Mesenchymal stem cell (in vitro differentiated cells and primary cell): ENCODE results near the gene TIAM2.
A peak's percentile ranks its signal among the peaks of the same experiment; 100 is the strongest.

Source experiments
- DNase-seq: peaks from one replicate; pipeline ENCODE4 v3.0.0-alpha.2; 2013
- H2AFZ ChIP-seq: one replicate; pipeline ENCODE4 v1.6.1; 2013; ENCODE audit warnings: low read depth, mild to moderate bottlenecking, control low read depth, inconsistent platforms, low read length, moderate library complexity
- H2AK5ac ChIP-seq: 2 replicates; pipeline ENCODE4 v1.6.1; 2013; ENCODE audit warnings: low read length, moderate library complexity, mild to moderate bottlenecking, inconsistent platforms; ENCODE audit not compliant: severe bottlenecking
- H2BK120ac ChIP-seq: one replicate; pipeline ENCODE4 v1.6.1; 2013; ENCODE audit warnings: low read depth, mild to moderate bottlenecking, inconsistent platforms, low read length, moderate library complexity
- H2BK12ac ChIP-seq, 2 experiments: one replicate each; pipeline ENCODE4 v1.6.1; 2013; ENCODE audit warnings: inconsistent platforms in 2 of 2, low read length in 2 of 2, mild to moderate bottlenecking in 2 of 2, moderate library complexity in 2 of 2, control low read depth in 1 of 2
- H2BK15ac ChIP-seq: one replicate; pipeline ENCODE4 v1.6.1; 2013; ENCODE audit warnings: mild to moderate bottlenecking, low read depth, inconsistent platforms; ENCODE audit not compliant: poor library complexity, severe bottlenecking
- H2BK5ac ChIP-seq: 2 replicates; pipeline ENCODE4 v1.6.1; 2013; ENCODE audit warnings: low read depth, mild to moderate bottlenecking, low read length, control low read depth, inconsistent platforms; ENCODE audit not compliant: poor library complexity, severe bottlenecking
- H3K14ac ChIP-seq, 2 experiments: one replicate each; pipeline ENCODE4 v1.6.1; 2013; ENCODE audit warnings: inconsistent platforms in 2 of 2, low read length in 2 of 2, control low read depth in 1 of 2, mild to moderate bottlenecking in 1 of 2, moderate library complexity in 1 of 2
- H3K18ac ChIP-seq, 2 experiments: one replicate each; pipeline ENCODE4 v1.6.1; 2013; ENCODE audit warnings: inconsistent platforms in 2 of 2, low read length in 2 of 2, control low read depth in 1 of 2, low read depth in 1 of 2, mild to moderate bottlenecking in 1 of 2
- H3K23ac ChIP-seq, 2 experiments: one replicate each; pipeline ENCODE4 v1.6.1; 2013; ENCODE audit warnings: inconsistent platforms in 2 of 2, low read length in 2 of 2, mild to moderate bottlenecking in 2 of 2, moderate library complexity in 2 of 2, control low read depth in 1 of 2
- H3K27ac ChIP-seq: 2 replicates; pipeline ENCODE4 v1.5.1; 2013; ENCODE audit warnings: mild to moderate bottlenecking, moderate library complexity, low read length, control low read depth, inconsistent platforms; ENCODE audit not compliant: poor library complexity, severe bottlenecking
- H3K27me3 ChIP-seq, 2 experiments: 2 replicates each; pipeline versions ENCODE4 v1.6.1 to v1.7.0; 2013; ENCODE audit warnings: low read length in 2 of 2, mild to moderate bottlenecking in 2 of 2, moderate library complexity in 2 of 2, control low read depth in 1 of 2, inconsistent platforms in 1 of 2; ENCODE audit not compliant: control insufficient read depth in 1 of 2, insufficient read depth in 1 of 2
- H3K36me3 ChIP-seq, 2 experiments: 2 replicates each; pipeline versions ENCODE4 v1.6.1 to v1.7.0; 2013; ENCODE audit warnings: low read length in 2 of 2, control low read depth in 1 of 2, inconsistent platforms in 1 of 2, low read depth in 1 of 2, mild to moderate bottlenecking in 1 of 2; ENCODE audit not compliant: insufficient read depth in 2 of 2, control insufficient read depth in 1 of 2
- H3K4ac ChIP-seq, 2 experiments: one replicate each; pipeline ENCODE4 v1.6.1; 2013; ENCODE audit warnings: inconsistent platforms in 2 of 2, low read length in 2 of 2, mild to moderate bottlenecking in 2 of 2, moderate library complexity in 2 of 2, control low read depth in 1 of 2, low read depth in 1 of 2
- H3K4me1 ChIP-seq: 2 replicates; pipeline ENCODE4 v1.6.1; 2013; ENCODE audit warnings: low read depth, low read length, control low read depth; ENCODE audit not compliant: control insufficient read depth, insufficient read depth
- H3K4me2 ChIP-seq: 2 replicates; pipeline ENCODE4 v1.6.1; 2013; ENCODE audit warnings: low read length, mild to moderate bottlenecking, inconsistent platforms; ENCODE audit not compliant: poor library complexity, severe bottlenecking
- H3K4me3 ChIP-seq, 2 experiments: 2 replicates each; pipeline versions ENCODE4 v1.5.1 to v1.7.0; 2013; ENCODE audit warnings: low read length in 2 of 2, mild to moderate bottlenecking in 2 of 2, control low read depth in 1 of 2, low read depth in 1 of 2; ENCODE audit not compliant: insufficient read depth in 1 of 2
- H3K79me1 ChIP-seq: replicated peaks from 2 replicates; pipeline ENCODE4 v1.6.1; 2013; ENCODE audit warnings: mild to moderate bottlenecking, control low read depth, low read length, inconsistent platforms; ENCODE audit not compliant: poor library complexity, severe bottlenecking
- H3K9ac ChIP-seq: 2 replicates; pipeline ENCODE4 v1.7.0; 2013; ENCODE audit warnings: mild to moderate bottlenecking, low read length, moderate library complexity
- H3K9me3 ChIP-seq: 2 replicates; pipeline ENCODE4 v1.7.0; 2013; ENCODE audit warnings: mild to moderate bottlenecking, low read length; ENCODE audit not compliant: control insufficient read depth
- H4K8ac ChIP-seq: one replicate; pipeline ENCODE4 v1.6.1; 2013; ENCODE audit warnings: inconsistent platforms, mild to moderate bottlenecking, low read length, moderate library complexity
- H4K91ac ChIP-seq: one replicate; pipeline ENCODE4 v1.6.1; 2013; ENCODE audit warnings: mild to moderate bottlenecking, low read length, inconsistent platforms
- WGBS: methylation state at CpG from one replicate; pipeline ENCODE4 v1.1.7; 2013; ENCODE audit warnings: mixed read lengths; 5-methylcytosine and 5-hydroxymethylcytosine counted together

TIAM2 gene

GRCh38 chr6:155187994-155188706 is 193.0 kb downstream of the TIAM2 start:
- H3K18ac ChIP-seq, result peak overlapping the region; percentile 93
- H3K9me3 ChIP-seq, result no peaks in the 10 kb centered on the region
- H2BK15ac ChIP-seq, result no peak overlapping the region
- H3K27me3 ChIP-seq, result no peaks in the 10 kb centered on the region
- no peak overlapping the region for H3K4me3 ChIP-seq
- WGBS, result 91% methylated on average over 13 of the region's 13 CpGs
- peak overlapping the region in 1 of 2 experiments; percentile 37 for H3K14ac ChIP-seq
- H3K27ac ChIP-seq, result no peak overlapping the region
- peak overlapping the region; percentile 89 for H4K8ac ChIP-seq
- peak overlapping the region; percentile 69 to 79 for H3K4ac ChIP-seq
- H2AFZ ChIP-seq, result no peak overlapping the region
- H2BK120ac ChIP-seq, result peak overlapping the region; percentile 54
- H3K23ac ChIP-seq, result no peak overlapping the region
- H2BK12ac ChIP-seq, result peak overlapping the region; percentile 99
- no peak for DNase-seq
- no peaks in the 10 kb centered on the region for H3K79me1 ChIP-seq
- H3K36me3 ChIP-seq, result no peaks in the 10 kb centered on the region
- peak overlapping the region; percentile 82 for H3K9ac ChIP-seq
- H2BK5ac ChIP-seq, result no peak overlapping the region
- H3K4me1 ChIP-seq, result peaks cover 8% of the 10 kb centered on the region
- H4K91ac ChIP-seq, result peak overlapping the region; percentile 92
- H2AK5ac ChIP-seq, result no peak overlapping the region
- no peak overlapping the region for H3K4me2 ChIP-seq

- peak overlapping the region in 1 of 2 experiments; percentile 51 for H3K4me3 ChIP-seq
- H2BK12ac ChIP-seq, result no peak overlapping the region
- H3K9me3 ChIP-seq, result no peaks in the 10 kb centered on the region
- H3K4me1 ChIP-seq, result peaks cover 8% of the 10 kb centered on the region
- no peaks in the 10 kb centered on the region for H3K79me1 ChIP-seq
- H2AK5ac ChIP-seq, result no peak overlapping the region
- H3K4me2 ChIP-seq, result no peak overlapping the region
- no peak overlapping the region for H3K4ac ChIP-seq
- H2BK5ac ChIP-seq, result no peak overlapping the region
- H3K14ac ChIP-seq, result no peak overlapping the region
- WGBS, result 2% methylated on average over 6 of the region's 9 CpGs
- H4K8ac ChIP-seq, result no peak overlapping the region
- H2BK120ac ChIP-seq, result no peak overlapping the region
- H3K9ac ChIP-seq, result peak overlapping the region; percentile 82
- no peak overlapping the region for H3K23ac ChIP-seq
- peak overlapping the region in 1 of 2 experiments; percentile 39 for H3K18ac ChIP-seq
- H2BK15ac ChIP-seq, result no peak overlapping the region
- H3K36me3 ChIP-seq, result no peaks in the 10 kb centered on the region
- no peak overlapping the region for H2AFZ ChIP-seq
- DNase-seq, result peak; percentile 97
- H4K91ac ChIP-seq, result no peak overlapping the region
- no peak overlapping the region for H3K27ac ChIP-seq
- no peaks in the 10 kb centered on the region for H3K27me3 ChIP-seq
Observed at GRCh38 chr6:155188707-155189496, 193.8 kb downstream of the TIAM2 start.

GRCh38 chr6:155190677-155191076 is 195.6 kb downstream of the TIAM2 start:
- H2AK5ac ChIP-seq, result no peak overlapping the region
- peaks cover 5% of the 10 kb centered on the region for H3K4me1 ChIP-seq
- no peak overlapping the region for H2AFZ ChIP-seq
- H4K8ac ChIP-seq, result no peak overlapping the region
- DNase-seq, result no peak
- no peaks in the 10 kb centered on the region for H3K9me3 ChIP-seq
- H2BK5ac ChIP-seq, result no peak overlapping the region
- peak overlapping the region in 1 of 2 experiments; percentile 84 for H3K18ac ChIP-seq
- H3K36me3 ChIP-seq, result no peaks in the 10 kb centered on the region
- no peaks in the 10 kb centered on the region for H3K27me3 ChIP-seq
- H3K79me1 ChIP-seq, result no peaks in the 10 kb centered on the region
- no peak overlapping the region for H3K23ac ChIP-seq
- no peak overlapping the region for H3K4me2 ChIP-seq
- no peak overlapping the region for H3K27ac ChIP-seq
- H4K91ac ChIP-seq, result no peak overlapping the region
- H2BK15ac ChIP-seq, result no peak overlapping the region
- H3K14ac ChIP-seq, result no peak overlapping the region
- 88% methylated on average over 4 of the region's 4 CpGs for WGBS
- H2BK120ac ChIP-seq, result no peak overlapping the region
- no peak overlapping the region for H3K4me3 ChIP-seq
- H2BK12ac ChIP-seq, result peak overlapping the region in 1 of 2 experiments; percentile 94
- no peak overlapping the region for H3K4ac ChIP-seq
- no peak overlapping the region for H3K9ac ChIP-seq

DNA sequence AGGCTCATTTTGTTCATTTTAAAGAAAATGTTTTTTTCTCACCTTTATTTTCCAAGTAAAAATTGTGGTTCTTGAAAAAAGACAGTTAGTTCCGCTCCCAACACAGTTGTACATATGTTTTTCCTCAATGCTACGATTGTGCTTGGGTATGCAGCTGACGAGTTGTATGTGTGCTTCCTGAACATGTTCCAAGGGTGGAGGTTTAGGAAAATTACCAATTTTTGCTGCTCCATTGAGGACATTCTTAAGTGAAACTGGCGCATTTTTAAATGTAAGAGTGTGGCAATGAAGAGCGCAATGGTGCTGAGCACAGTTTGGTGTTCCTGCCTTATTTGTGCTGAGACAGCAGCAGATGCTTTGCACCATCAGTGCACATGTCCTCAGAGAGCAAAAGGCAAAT is 198.4 kb downstream of the TIAM2 start:
- DNase-seq, result no peak
- no peak overlapping the region for H3K4ac ChIP-seq
- no peak overlapping the region for H2AK5ac ChIP-seq
- no peak overlapping the region for H4K91ac ChIP-seq
- no peaks in the 10 kb centered on the region for H3K79me1 ChIP-seq
- H2AFZ ChIP-seq, result no peak overlapping the region
- no peaks in the 10 kb centered on the region for H3K27me3 ChIP-seq
- no peak overlapping the region for H3K4me3 ChIP-seq
- no peak overlapping the region for H3K18ac ChIP-seq
- no peak overlapping the region for H2BK15ac ChIP-seq
- no peak overlapping the region for H4K8ac ChIP-seq
- no peaks in the 10 kb centered on the region for H3K9me3 ChIP-seq
- H3K9ac ChIP-seq, result no peak overlapping the region
- H3K4me2 ChIP-seq, result no peak overlapping the region
- H3K4me1 ChIP-seq, result no peaks in the 10 kb centered on the region
- 99% methylated on average over 5 of the region's 5 CpGs for WGBS
- H3K23ac ChIP-seq, result no peak overlapping the region
- no peak overlapping the region for H2BK5ac ChIP-seq
- no peak overlapping the region for H2BK12ac ChIP-seq
- no peaks in the 10 kb centered on the region for H3K36me3 ChIP-seq
- no peak overlapping the region for H3K27ac ChIP-seq
- H3K14ac ChIP-seq, result no peak overlapping the region
- H2BK120ac ChIP-seq, result no peak overlapping the region
